ENCODE measurements around the gene PLD3. TPM values are rescaled to one million over a fixed set of nuclear protein-coding genes. Genes with fewer than 3 reads are reported as not detected.
"Not testable (repeated sequence)": the region's sequence is repeated elsewhere in the genome, so short reads cannot be mapped to it uniquely, and the experiment has no call there.

Gene PLD3
- total and polyA plus RNA-seq, 2 experiments from 2014 or later, result 361 to 536 TPM

- H2AFZ ChIP-seq, result no peak overlapping the region
- peaks cover 18% of the 10 kb centered on the region; the same call in 1 of the 2 replicates for H3K36me3 ChIP-seq (ENCODE audit: low read depth)
- in situ Hi-C loops (cut with MboI), result no loop called here
- H4K20me1 ChIP-seq (ENCODE audit: insufficient read depth), result no peaks in the 10 kb centered on the region
- DNase-seq, result no peak
- TF ChIP-seq EZH2 (IDR thresholded peaks at IDR 0.05; ENCODE audit: insufficient read depth, poor library complexity, severe bottlenecking), result no peak
- TF ChIP-seq EZH2phosphoT487 (IDR thresholded peaks at IDR 0.05; ENCODE audit: insufficient read depth, low read depth), result no peak
- no peak overlapping the region for H3K4me2 ChIP-seq (ENCODE audit: unreplicated experiment)
- no peak overlapping the region for H3K4me3 ChIP-seq
- no peaks in the 10 kb centered on the region for H3K9me2 ChIP-seq (ENCODE audit: insufficient read depth)
- no peaks in the 10 kb centered on the region for H3F3A ChIP-seq (ENCODE audit: insufficient read depth)
- 85 to 87% methylated on average over 6 of the region's 6 CpGs for WGBS, 2 experiments (ENCODE audit: low coverage in 1 of 2, low lambda C conversion rate in 2 of 2, missing lambda C conversion rate in 2 of 2)
- H3K9me3 ChIP-seq (ENCODE audit: low read depth), result no peaks in the 10 kb centered on the region
- no peaks in the 10 kb centered on the region for H3K27me3 ChIP-seq (replicated peaks; ENCODE audit: insufficient read depth)
- no peak overlapping the region for H3K9ac ChIP-seq
- no peak overlapping the region for H3K27ac ChIP-seq
- peaks cover 9% of the 10 kb centered on the region for H3K79me2 ChIP-seq (ENCODE audit: insufficient read depth)
- H3K4me1 ChIP-seq (ENCODE audit: insufficient read depth), result no peaks in the 10 kb centered on the region
Measured at GRCh38 chr19:40332669-40333068, 15.8 kb upstream of the PLD3 start.

GRCh38 chr19:40333083-40333482 is 15.4 kb upstream of the PLD3 start:
- H3K9me3 ChIP-seq (ENCODE audit: low read depth); DNase-seq; H3K9ac ChIP-seq; H3K27me3 ChIP-seq (replicated peaks; ENCODE audit: insufficient read depth); H3K4me3 ChIP-seq; H2AFZ ChIP-seq; in situ Hi-C loops (cut with MboI); H3F3A ChIP-seq (ENCODE audit: insufficient read depth); H3K4me1 ChIP-seq (ENCODE audit: insufficient read depth); H4K20me1 ChIP-seq (ENCODE audit: insufficient read depth); H3K4me2 ChIP-seq (ENCODE audit: unreplicated experiment); H3K27ac ChIP-seq; H3K9me2 ChIP-seq (ENCODE audit: insufficient read depth): not testable (repeated sequence)
- H3K36me3 ChIP-seq (ENCODE audit: low read depth), result peaks cover 18% of the 10 kb centered on the region; the same call in 1 of the 2 replicates
- 64 to 74% methylated on average over 5 to 6 of the region's 6 CpGs for WGBS, 2 experiments (ENCODE audit: low coverage in 1 of 2, low lambda C conversion rate in 2 of 2, missing lambda C conversion rate in 2 of 2)
- H3K79me2 ChIP-seq (ENCODE audit: insufficient read depth), result peaks cover 12% of the 10 kb centered on the region

- no peaks in the 10 kb centered on the region for H4K20me1 ChIP-seq (ENCODE audit: insufficient read depth)
- no peak overlapping the region for H2AFZ ChIP-seq
- no peak for DNase-seq
- H3K9me3 ChIP-seq (ENCODE audit: low read depth), result no peaks in the 10 kb centered on the region
- no peak overlapping the region for H3K9ac ChIP-seq
- no peak overlapping the region for H3K27ac ChIP-seq
- TF ChIP-seq EZH2 (IDR thresholded peaks at IDR 0.05; ENCODE audit: insufficient read depth, poor library complexity, severe bottlenecking) (no peak), EZH2phosphoT487 (IDR thresholded peaks at IDR 0.05; ENCODE audit: insufficient read depth, low read depth) (no peak)
- H3K4me2 ChIP-seq (ENCODE audit: unreplicated experiment), result no peak overlapping the region
- in situ Hi-C loops (cut with MboI), result no loop called here
- H3K36me3 ChIP-seq (ENCODE audit: low read depth), result peaks cover 23% of the 10 kb centered on the region; the same call in 1 of the 2 replicates
- H3K79me2 ChIP-seq (ENCODE audit: insufficient read depth), result peaks cover 32% of the 10 kb centered on the region
- H3F3A ChIP-seq (ENCODE audit: insufficient read depth), result no peaks in the 10 kb centered on the region
- no peaks in the 10 kb centered on the region for H3K9me2 ChIP-seq (ENCODE audit: insufficient read depth)
- H3K4me1 ChIP-seq (ENCODE audit: insufficient read depth), result no peaks in the 10 kb centered on the region
- no peak overlapping the region for H3K4me3 ChIP-seq
- H3K27me3 ChIP-seq (replicated peaks; ENCODE audit: insufficient read depth), result no peaks in the 10 kb centered on the region
Measured at GRCh38 chr19:40335101-40335500, 13.4 kb upstream of the PLD3 start.

GRCh38 chr19:40335855-40336600 is 12.5 kb upstream of the PLD3 start:
- Histone ChIP-seq H3K4me3 (no peak overlapping the region), H3F3A (ENCODE audit: insufficient read depth) (no peaks in the 10 kb centered on the region), H3K9me2 (ENCODE audit: insufficient read depth) (no peaks in the 10 kb centered on the region), H3K36me3 (ENCODE audit: low read depth) (peaks cover 25% of the 10 kb centered on the region; the same call in 1 of the 2 replicates), H3K4me2 (ENCODE audit: unreplicated experiment) (no peak overlapping the region), H3K27me3 (replicated peaks; ENCODE audit: insufficient read depth) (no peaks in the 10 kb centered on the region), H3K4me1 (ENCODE audit: insufficient read depth) (no peaks in the 10 kb centered on the region), H4K20me1 (ENCODE audit: insufficient read depth) (no peaks in the 10 kb centered on the region), H3K79me2 (ENCODE audit: insufficient read depth) (peaks cover 41% of the 10 kb centered on the region), H2AFZ (no peak overlapping the region), H3K27ac (no peak overlapping the region), H3K9me3 (ENCODE audit: low read depth) (no peaks in the 10 kb centered on the region), H3K9ac (no peak overlapping the region)
- TF ChIP-seq EZH2 (IDR thresholded peaks at IDR 0.05; ENCODE audit: insufficient read depth, poor library complexity, severe bottlenecking) (no peak), EZH2phosphoT487 (IDR thresholded peaks at IDR 0.05; ENCODE audit: insufficient read depth, low read depth) (no peak)
- DNase-seq, result peak; percentile 9
- in situ Hi-C loops (cut with MboI), result no loop called here
- WGBS, 2 experiments (ENCODE audit: low coverage in 1 of 2, low lambda C conversion rate in 2 of 2, missing lambda C conversion rate in 2 of 2), result 89 to 93% methylated on average over 15 of the region's 15 CpGs

- in situ Hi-C loops (cut with MboI), result no loop called here
- no peaks in the 10 kb centered on the region for H3K9me2 ChIP-seq (ENCODE audit: insufficient read depth)
- H3K27me3 ChIP-seq (replicated peaks; ENCODE audit: insufficient read depth), result no peaks in the 10 kb centered on the region
- no peaks in the 10 kb centered on the region for H4K20me1 ChIP-seq (ENCODE audit: insufficient read depth)
- no peak overlapping the region for H2AFZ ChIP-seq
- H3K4me3 ChIP-seq, result no peak overlapping the region
- 0 out of 2 replicates have a peak, but pooled peaks cover 3% of the 10 kb centered on the region for H3F3A ChIP-seq (ENCODE audit: insufficient read depth)
- H3K9ac ChIP-seq, result no peak overlapping the region
- WGBS, 2 experiments (ENCODE audit: low coverage in 1 of 2, low lambda C conversion rate in 2 of 2, missing lambda C conversion rate in 2 of 2), result 94 to 96% methylated on average over 2 of the region's 2 CpGs
- TF ChIP-seq EZH2phosphoT487 (IDR thresholded peaks at IDR 0.05; ENCODE audit: insufficient read depth, low read depth), result no peak
- TF ChIP-seq EZH2 (IDR thresholded peaks at IDR 0.05; ENCODE audit: insufficient read depth, poor library complexity, severe bottlenecking), result no peak
- peaks cover 41% of the 10 kb centered on the region for H3K79me2 ChIP-seq (ENCODE audit: insufficient read depth)
- no peak overlapping the region for H3K4me2 ChIP-seq (ENCODE audit: unreplicated experiment)
- DNase-seq, result no peak
- H3K27ac ChIP-seq, result no peak overlapping the region
- peaks cover 25% of the 10 kb centered on the region; the same call in 1 of the 2 replicates for H3K36me3 ChIP-seq (ENCODE audit: low read depth)
- H3K4me1 ChIP-seq (ENCODE audit: insufficient read depth), result peaks cover 3% of the 10 kb centered on the region; the same call in 1 of the 2 replicates
- H3K9me3 ChIP-seq (ENCODE audit: low read depth), result no peaks in the 10 kb centered on the region
Measured at GRCh38 chr19:40336601-40336900, 11.9 kb upstream of the PLD3 start.
